ENCODE measurements around the gene MMP14.
"Not testable (repeated sequence)": the region's sequence is repeated elsewhere in the genome, so short reads cannot be mapped to it uniquely, and the experiment has no call there.

MMP14 gene

DNA sequence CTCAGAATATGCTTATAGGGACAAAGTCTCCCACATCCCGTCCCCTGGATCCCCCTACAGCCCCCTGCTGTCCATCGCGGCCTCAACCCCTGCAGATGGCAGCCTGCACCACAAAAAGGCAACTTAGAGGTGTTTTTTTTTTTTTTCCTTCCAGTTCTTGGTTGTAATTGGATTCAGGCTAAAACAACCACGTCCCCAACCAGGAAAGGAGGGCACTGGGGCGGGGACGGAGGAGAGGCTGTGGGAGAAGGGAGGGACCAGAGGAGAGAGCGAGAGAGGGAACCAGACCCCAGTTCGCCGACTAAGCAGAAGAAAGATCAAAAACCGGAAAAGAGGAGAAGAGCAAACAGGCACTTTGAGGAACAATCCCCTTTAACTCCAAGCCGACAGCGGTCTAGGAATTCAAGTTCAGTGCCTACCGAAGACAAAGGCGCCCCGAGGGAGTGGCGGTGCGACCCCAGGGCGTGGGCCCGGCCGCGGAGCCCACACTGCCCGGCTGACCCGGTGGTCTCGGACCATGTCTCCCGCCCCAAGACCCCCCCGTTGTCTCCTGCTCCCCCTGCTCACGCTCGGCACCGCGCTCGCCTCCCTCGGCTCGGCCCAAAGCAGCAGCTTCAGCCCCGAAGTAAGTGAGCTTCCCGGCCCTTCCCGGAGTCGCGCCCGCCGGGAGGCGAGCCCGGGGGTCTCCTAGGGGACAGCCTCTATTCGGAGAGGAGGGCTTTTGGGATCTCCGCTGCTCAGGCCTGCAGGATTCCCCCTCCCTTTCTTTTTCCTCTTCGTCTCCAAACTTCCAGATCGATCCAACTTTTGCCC, at the start of gene MMP14:
TSS of gene MMP14 (plus strand) at position 285 of the 813 bp plus-strand sequence. CDS start at position 518, 233 bp downstream.
- DNase-seq, result no peak

DNA sequence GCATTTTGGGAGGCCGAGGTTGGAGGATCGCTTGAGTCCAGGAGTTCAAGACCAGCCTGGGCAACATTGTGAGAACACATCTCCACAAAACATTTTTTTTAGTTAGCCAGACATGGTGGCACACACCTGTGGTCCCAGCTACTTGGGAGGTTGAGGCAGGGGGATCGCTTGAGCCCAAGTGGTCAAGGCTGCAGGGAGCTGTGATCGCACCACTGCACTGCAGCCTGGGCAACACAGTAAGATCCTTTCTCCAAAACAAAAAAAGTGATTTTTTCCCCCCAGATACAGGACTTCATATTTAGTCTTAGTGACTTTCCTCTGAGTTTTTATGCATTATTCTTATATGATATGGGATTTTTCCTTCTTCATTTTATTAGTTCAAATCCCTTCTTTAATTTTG, 49.7 kb upstream of the MMP14 start:
- DNase-seq, result no peak

DNA sequence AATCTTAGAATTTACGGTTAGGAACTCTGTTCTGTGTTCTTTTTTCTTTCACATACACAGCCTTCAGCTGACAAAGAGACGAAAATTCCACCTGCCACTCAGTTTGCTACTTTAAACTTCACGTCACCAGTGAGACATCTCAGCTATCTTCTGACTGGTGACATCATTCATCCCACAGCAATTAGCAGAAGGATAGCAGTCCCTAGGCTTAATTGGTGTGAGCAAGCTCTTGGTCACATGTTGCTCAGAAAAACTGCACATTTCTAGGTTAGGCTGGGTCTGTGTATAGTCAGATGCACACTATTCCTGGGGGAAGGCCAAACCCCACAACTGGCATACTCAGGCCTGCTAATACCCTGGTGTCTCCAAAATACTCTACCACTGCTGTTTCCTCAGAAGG, 45.1 kb upstream of the MMP14 start:
- DNase-seq, result no peak

DNA sequence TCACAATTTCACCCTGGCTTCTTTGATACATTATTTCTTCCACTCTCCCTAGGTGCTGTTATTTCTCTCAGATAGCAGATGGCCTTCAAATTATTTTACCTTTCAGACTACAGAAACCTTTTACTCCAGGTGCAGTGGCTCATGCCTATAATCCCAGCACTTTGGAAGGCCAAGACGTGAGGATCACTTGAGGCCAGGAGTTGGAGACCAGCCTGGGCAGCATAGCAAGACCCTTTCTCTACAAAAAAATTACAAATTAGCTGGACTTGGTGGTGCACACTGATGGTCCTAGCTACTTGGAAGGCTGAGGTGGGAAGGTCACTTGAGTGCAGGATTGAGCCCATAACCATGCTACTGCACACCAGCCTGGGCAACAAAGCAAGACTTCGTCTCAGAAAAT, 44.2 kb upstream of the MMP14 start:
- no peak for DNase-seq

DNA sequence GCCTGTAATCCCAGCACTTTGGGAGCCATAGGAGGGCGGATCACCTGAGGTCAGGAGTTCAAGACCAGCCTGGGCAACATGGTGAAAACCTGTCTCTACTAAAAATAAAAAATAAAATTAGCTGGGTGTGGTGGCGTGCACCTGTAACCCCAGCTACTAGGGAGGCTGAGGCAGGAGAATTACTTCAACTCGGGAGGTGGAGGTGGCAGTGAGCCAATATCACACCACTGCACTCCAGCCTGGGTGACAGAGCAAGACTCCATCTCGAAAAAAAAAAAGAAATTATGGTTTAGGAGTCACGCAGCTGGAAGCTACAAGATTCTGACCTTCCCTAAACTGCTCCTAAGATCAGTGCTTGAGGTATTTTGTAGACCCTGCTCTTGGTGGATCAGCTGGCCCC, 42.8 kb upstream of the MMP14 start:
- DNase-seq, result not testable (repeated sequence)

DNA sequence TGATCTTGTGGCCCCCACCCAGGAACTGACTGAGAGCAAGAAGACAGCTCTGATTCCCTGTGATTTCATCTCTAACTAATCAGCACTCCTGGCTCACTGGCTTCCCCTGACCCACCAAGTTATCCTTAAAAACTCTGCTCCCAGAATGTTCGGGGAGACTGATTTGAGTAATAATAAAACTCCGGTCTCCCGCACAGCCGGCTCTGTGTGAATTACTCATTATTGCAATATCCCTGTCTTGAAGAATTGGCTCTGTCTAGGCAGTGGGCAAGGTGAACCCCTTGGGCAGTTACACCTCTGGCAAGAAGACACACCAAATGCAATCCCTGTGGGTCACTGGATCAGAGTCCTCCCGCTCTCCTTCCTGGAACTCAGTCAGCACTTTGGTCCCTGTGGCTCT, 42.4 kb upstream of the MMP14 start:
- no peak for DNase-seq

DNA sequence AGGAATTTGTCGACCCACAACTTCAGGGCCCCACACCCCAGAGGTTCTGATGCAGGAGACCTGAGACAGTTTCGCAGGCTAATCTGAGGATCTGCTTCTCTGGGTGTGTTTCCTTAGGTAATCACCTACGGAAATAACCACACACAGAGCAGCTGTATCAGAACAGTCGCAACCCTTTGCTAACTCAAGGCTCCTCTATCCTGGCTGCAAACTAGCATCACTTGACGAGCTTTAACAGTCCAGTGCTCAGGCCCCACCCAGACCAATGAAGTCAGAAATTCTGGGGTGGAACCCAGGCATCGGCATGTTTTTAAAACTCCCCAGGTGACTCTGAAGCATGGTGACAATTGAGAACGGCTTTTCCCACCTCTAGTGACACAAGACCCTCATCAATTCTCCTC, 41.8 kb upstream of the MMP14 start:
- DNase-seq, result no peak

DNA sequence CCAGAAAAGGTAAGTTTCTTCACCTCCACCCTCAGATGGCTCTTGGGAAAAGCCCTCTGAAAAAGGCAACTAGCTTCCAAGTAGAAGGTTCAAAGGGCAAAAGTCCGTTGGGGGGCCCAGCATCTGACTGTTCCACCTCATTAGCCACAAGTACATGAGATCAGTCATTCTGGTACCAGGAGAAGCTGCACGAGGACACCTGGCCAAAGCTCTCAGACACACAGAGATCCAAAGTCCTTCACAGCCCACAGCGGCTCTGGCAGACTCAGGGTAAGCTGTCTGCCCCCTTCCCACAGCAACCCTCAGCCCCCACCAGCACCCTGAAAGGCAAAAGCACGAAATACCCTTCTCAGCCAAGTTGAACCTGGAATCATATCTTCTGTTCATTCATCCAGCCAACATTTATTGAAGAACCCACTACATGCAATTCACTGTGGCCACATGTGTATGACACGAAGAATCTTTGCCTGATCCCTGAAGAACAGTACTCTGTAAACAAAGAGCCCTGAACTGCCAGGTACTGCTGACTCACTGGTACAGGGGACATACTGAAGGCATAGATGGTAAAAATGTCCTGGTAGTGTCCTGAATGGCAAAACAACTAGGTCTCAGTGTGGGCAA, 40.2 kb upstream of the MMP14 start:
- DNase-seq, result no peak

DNA sequence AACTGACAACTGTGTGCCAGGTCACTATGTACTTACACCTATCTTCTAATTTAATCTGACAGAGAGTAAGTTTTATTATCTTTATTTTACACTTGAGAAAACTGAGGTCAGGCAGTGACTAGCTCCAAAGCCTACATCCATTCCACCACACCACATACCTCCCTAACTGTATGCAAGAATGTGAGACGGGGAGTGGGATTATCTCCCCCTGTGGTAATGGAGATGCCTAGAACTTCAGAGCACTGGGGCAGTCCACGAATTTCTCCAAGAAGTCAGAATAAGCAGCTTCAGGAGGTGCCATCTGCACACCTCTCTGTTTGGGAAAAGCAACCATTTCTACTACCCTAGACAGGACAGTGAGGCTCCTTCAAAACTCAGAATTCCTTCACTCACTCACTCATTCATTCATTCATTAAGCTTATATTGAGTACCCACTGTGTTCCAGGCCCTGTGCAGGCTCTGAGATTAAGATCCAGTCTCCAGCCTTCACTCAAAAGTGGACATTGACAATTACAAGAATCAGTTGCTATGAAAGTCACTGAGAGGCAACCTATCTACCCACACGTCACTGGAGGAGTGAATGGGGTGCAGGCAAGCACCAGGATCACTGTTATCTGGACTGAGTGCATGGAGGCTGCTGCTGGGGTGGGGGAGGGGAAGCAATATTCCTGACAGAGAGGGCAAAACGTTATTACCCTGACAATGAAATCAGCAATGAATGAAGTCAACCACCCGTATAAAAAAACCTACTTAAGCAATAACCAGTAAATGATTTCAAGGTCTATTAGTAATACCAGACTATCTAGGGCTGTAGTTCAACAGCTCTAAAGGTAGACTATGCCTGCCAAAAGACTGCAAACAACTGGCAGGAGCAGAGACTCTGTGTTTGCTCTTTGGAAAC, 39.1 kb upstream of the MMP14 start:
- no peak for DNase-seq

DNA sequence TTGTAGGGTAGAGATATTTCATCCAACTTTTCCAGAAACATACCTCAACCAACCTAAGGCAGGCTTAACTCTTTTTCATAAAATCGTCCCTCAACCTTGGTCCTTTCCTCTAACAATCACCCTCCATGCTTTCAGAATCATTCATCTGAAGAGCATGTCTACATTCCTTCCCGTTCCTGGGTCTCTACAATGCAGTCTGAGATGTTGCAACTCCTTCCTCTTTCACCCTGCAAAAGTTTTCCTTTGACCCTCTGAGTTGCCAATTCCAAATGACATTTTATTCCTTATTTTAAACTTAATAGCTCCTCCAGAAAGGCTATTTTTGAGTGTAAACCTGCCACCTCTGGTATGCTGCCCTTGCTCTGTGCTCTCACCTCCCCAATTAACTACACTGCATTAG, 37.9 kb upstream of the MMP14 start:
- DNase-seq, result no peak

DNA sequence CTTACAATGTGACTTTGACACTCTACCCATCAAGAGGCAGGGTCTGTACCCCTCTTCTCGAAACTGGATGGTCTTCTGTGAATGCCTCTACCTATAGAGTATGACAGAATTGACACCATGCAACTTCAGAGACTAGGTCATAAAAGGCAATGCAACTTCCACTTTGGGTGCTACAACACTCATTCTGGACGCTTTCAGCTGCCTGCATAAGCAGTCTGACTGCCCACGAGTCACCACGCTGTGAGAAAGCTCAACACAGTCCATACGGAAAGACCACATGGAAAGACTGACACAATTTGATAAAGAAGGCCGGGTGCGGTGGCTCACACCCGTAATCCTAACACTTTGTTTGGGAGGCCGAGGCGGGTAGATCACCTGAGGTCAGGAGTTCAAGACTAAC, 36.0 kb upstream of the MMP14 start:
- no peak for DNase-seq

DNA sequence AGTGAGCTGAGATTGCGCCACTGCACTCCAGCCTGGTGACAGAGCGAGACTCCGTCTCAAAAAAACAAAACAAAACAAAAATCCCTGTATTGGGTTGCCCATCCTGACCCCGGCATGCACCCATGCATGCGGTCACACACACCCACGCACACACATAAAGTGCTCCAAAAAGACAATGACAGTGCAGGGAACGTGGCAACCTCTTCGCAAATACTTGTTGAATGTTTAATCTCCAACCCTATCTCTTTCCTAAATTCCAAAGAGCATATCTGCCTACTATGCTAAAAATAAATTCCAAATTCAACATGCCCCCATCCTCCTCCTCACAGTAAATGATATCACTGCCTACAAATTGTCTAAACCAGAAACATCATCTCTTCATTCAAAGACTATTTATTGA, 34.7 kb upstream of the MMP14 start:
- no peak for DNase-seq

DNA sequence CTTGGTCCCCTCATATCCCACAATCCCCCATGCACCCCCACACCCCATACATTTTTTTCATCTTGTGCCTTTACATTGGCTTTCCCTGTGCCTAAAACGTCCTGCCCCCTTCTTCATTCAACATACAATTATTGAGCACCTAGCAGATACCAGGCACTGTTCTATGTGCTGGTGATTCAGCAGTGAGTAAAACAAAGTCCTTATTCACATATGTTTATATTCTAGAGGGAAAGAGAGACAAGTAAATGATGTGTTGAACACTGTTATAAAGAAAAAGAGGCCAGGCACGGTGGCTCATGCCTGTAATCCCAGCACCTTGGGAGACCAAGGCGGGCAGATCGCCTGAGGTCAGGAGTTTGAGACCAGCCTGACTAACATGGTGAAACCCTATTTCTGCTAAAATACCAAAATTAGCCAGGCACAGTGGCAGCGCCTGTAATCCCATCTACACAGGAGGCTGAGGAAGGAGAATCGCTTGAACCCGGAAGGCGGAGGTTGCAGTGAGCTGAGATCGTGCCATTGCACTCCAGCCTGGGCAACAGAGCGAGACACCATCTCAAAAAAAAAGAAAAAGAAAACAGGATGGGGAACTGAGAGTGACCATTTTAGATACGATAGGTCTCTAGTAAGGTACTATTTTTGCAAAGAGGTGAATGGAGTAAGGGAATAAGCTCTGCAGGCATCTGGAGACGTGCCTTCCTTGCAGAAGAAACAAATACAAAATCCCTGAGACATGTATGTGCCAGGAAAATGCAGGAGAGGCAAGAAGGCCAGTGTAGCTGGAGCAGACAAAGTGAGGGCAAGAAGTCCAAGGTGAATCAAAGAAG, 33.3 kb upstream of the MMP14 start:
- no peak for DNase-seq

DNA sequence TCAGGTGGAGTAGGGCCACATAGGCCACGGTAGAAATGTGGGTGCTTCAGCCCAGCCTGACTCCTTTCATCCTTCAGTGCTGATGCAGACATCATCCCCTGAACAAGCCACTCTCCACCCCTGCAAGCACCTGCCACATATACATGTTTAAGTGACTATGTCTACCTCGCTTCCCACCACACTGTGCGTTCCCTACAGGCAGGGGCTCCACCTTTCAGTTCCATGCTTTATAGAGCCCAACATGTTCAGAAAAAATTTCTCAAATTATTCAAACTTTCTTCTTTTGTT, 32.8 kb upstream of the MMP14 start:
- DNase-seq, result no peak

DNA sequence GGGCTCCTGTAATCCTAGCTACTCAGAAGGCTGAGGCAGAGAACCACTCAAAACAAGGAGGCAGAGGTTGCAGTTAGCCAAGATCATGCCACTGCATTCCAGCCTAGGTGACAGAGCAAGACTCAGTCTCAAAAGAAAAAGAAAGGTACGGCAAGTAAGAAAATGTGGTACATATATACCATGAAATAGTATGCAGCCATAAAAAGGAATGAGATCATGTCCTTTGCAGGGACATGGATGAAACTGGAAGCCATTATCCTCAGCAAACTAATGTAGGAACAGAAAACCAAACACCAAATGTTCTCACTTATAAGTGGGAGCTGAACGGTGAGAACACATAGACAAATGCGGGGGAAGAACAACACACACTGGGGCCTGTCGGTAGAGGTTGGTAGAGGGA, 31.1 kb upstream of the MMP14 start:
- not testable (repeated sequence) for DNase-seq

DNA sequence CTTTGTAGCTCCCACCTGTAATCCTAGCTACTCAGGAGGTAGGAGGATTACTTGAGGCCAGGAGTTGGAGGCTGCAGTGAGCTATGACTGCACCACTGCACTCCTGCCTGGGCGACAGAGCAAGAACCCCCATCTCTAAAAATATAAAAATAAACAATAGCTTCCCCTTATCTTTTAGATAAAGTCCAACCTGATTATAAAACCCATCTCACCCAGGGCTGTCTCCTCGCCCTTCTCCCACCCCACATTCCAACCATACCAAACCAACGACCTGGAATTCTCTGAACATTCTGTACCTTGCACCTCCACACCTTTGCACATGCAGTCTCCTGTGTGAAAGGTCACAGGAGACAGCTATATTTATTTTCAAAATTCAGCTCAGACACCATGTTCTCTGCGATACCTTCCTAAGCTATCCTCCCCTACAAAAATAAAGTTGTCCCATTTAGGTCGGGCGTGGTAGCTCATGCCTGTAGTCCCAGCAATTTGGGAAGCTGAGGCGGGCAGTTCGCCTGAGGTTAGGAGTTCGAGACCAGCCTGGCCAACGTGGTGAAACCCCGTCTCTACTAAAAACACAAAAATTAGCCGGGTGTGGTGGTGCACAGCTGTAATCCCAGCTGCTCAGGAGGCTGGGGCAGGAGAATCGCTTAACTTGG, 28.8 kb upstream of the MMP14 start:
- DNase-seq, result no peak

DNA sequence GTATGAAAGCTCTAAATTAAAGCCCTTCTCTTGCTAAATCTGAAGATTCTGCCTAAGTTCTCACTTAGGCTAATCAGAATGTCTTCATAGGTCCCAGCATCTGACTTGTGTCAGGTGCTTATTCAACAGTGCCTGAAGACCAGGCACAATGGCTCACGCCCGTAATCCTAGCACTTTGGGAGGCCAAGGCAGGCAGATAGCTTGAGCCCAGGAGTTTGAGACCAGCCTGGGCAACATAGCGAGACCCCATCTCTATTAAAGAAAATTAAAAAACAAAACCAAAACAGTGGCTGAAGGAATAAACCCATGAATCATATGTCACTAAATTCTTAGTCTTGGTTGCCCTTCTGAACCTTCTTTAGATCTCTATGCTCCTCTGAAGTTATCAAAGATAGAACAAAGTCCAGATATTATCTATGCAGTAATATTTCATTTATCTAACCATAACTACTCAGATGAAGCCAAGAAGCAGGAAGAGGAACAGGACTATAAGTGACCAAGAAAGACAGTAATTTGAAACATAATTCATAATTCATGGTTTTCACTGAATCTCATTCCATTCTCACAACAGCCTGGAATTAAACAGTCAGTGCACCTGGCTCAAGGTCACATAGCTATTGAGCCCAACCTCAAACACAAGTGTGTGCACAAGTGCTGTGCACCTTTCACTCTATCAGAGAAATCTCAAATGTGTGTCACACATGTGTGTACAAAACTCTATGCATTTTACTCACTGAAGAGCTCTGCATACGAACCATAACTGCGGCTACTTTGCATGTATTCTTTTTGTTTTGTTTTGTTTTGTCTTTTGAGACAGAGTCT, 27.8 kb upstream of the MMP14 start:
- DNase-seq, result no peak

DNA sequence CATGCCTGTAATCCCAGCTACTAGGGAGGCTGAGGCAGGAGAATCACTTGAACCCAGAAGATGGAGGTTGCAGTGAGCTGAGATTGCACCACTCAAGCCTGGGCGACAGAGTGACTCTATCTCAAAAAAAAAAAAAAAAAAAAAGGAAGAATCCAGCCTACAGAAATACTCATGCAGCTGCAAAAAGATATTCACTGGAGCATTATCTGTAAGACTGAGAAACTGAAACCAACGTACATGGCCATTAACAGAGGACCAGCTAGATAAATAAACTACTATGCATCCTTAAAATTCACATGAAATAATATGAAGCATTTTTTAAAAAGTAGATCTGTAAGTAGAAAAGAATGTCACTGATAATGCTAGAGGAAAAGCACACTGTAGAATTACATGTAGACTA, 24.7 kb upstream of the MMP14 start:
- no peak for DNase-seq

DNA sequence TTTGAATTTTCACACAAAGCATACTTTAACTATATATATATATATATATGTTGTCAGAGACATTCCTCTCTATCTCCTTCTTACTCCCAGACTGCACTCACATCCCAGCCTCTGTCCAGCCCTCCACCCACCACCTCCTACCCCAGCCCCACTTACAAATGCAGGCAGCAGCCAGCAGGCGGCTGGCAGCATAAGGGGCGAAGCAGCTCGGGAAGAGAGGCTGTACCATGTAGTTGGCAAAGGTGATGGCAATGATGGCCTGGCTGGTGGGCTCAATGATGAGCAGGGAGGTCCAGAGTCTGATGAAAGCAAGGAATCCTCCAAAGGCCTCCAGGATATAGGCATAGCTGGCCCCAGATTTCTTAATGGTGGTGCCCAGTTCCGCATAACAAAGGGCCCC, 23.6 kb upstream of the MMP14 start:
- DNase-seq, result no peak

DNA sequence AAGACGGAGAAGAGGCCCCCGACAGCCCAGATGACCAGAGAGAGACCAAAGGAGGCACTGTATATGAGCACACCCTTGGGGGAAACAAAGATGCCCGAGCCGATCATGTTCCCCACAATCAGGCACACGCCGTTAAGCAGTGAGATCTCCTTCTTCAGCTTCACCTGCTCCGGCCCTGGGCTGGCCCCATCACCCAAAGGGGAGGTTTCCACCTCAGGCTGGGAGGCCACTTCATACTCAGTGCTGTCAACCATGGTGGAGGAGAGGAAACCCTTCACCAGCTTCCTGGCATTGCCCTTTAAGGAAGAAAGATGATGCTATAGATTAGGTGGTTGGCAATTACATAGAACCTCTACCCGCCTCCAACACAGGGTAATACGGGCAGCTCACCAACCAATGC, 23.2 kb upstream of the MMP14 start:
- no peak for DNase-seq

DNA sequence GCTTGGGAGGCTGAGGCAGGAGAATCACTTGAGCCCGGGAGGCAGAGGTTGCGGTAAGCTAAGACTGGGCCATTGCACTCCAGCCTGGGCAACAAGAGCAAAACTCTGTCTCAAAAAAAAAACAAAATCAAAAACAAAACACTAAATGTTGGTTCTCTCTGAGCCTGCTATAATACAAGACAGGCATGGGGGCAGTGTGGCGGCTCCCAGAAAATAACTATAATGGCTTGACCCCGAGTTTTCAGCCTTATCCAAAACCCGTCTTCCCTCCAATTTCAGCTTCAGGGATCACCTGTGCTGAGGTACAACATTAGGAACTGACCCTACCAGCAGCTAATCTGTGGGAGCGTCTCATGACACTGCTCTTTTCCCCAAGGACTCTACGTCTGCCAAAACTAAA, 22.0 kb upstream of the MMP14 start:
- no peak for DNase-seq

Data from activated CD4-positive, CD25-positive, alpha-beta regulatory T cell (primary cell).